Trophoblast cell (in vitro differentiated cells and primary cell): ENCODE results near the gene COL4A4.

Experiments
- DNase-seq, 2 donors: peaks; one replicate each; pipeline ENCODE4 v3.0.0-alpha.2; 2016
- H2AFZ ChIP-seq: 2 replicates; pipeline ENCODE4 v1.6.1; 2013; ENCODE audit warnings: low read length, moderate library complexity, mild to moderate bottlenecking; ENCODE audit not compliant: insufficient read depth, poor library complexity
- H2AK5ac ChIP-seq: 2 replicates; pipeline ENCODE4 v1.6.1; 2013; ENCODE audit warnings: mild to moderate bottlenecking, low read length
- H2BK120ac ChIP-seq: 2 replicates; pipeline ENCODE4 v1.6.1; 2013; ENCODE audit warnings: low read length, mild to moderate bottlenecking, moderate library complexity; ENCODE audit not compliant: insufficient read depth, poor library complexity
- H2BK12ac ChIP-seq: 2 replicates; pipeline ENCODE4 v1.6.1; 2013; ENCODE audit warnings: mild to moderate bottlenecking, low read length, moderate library complexity
- H2BK5ac ChIP-seq: 2 replicates; pipeline ENCODE4 v1.6.1; 2013; ENCODE audit warnings: low read length, low read depth, moderate library complexity, mild to moderate bottlenecking; ENCODE audit not compliant: poor library complexity
- H3K14ac ChIP-seq: 2 replicates; pipeline ENCODE4 v1.6.1; 2013; ENCODE audit warnings: mild to moderate bottlenecking, low read length
- H3K18ac ChIP-seq: 2 replicates; pipeline ENCODE4 v1.6.1; 2013; ENCODE audit warnings: mild to moderate bottlenecking, low read length
- H3K23ac ChIP-seq: 2 replicates; pipeline ENCODE4 v1.6.1; 2013; ENCODE audit warnings: low read length
- H3K27ac ChIP-seq: 2 replicates; pipeline ENCODE4 v1.5.1; 2013; ENCODE audit warnings: low read depth, mild to moderate bottlenecking, inconsistent platforms, low read length, moderate library complexity
- H3K27me3 ChIP-seq: 2 replicates; pipeline ENCODE4 v1.6.1; 2013; ENCODE audit warnings: inconsistent platforms, mild to moderate bottlenecking, low read length, moderate library complexity; ENCODE audit not compliant: insufficient read depth
- H3K36me3 ChIP-seq, 2 experiments: 1 replicate in 1 of 2; 2 replicates in 1 of 2; pipeline ENCODE4 v1.6.1; 2013; ENCODE audit warnings: low read length in 2 of 2, mild to moderate bottlenecking in 2 of 2, moderate library complexity in 1 of 2; ENCODE audit not compliant: insufficient read depth in 2 of 2, control insufficient read depth in 1 of 2
- H3K4ac ChIP-seq: 2 replicates; pipeline ENCODE4 v1.6.1; 2013; ENCODE audit warnings: low read depth, mild to moderate bottlenecking, low read length, moderate library complexity
- H3K4me1 ChIP-seq, 2 experiments: 1 replicate in 1 of 2; 2 replicates in 1 of 2; pipeline ENCODE4 v1.6.1; 2013; ENCODE audit warnings: low read length in 2 of 2, mild to moderate bottlenecking in 2 of 2, moderate library complexity in 1 of 2; ENCODE audit not compliant: insufficient read depth in 2 of 2, control insufficient read depth in 1 of 2
- H3K4me2 ChIP-seq: 2 replicates; pipeline ENCODE4 v1.6.1; 2013; ENCODE audit warnings: inconsistent platforms, mild to moderate bottlenecking, low read length, moderate library complexity
- H3K4me3 ChIP-seq: 2 replicates; pipeline ENCODE4 v1.5.1; 2013; ENCODE audit warnings: mild to moderate bottlenecking, low read depth, low read length, inconsistent platforms
- H3K79me1 ChIP-seq: one replicate; pipeline ENCODE4 v1.6.1; 2013; ENCODE audit warnings: low read length
- H3K79me2 ChIP-seq: 2 replicates; pipeline ENCODE4 v1.6.1; 2013; ENCODE audit warnings: low read length, mild to moderate bottlenecking; ENCODE audit not compliant: control insufficient read depth, insufficient read depth, poor library complexity
- H3K9ac ChIP-seq: 2 replicates; pipeline ENCODE4 v1.6.1; 2013; ENCODE audit warnings: mild to moderate bottlenecking, low read length
- H3K9me3 ChIP-seq: 2 replicates; pipeline ENCODE4 v1.6.1; 2013; ENCODE audit warnings: low read depth, mild to moderate bottlenecking, control low read depth, inconsistent platforms, low read length; ENCODE audit not compliant: insufficient read depth
- H4K12ac ChIP-seq: 2 replicates; pipeline ENCODE4 v1.6.1; 2013; ENCODE audit warnings: low read depth, mild to moderate bottlenecking, low read length, moderate library complexity
- H4K8ac ChIP-seq: 2 replicates; pipeline ENCODE4 v1.6.1; 2013; ENCODE audit warnings: low read depth, mild to moderate bottlenecking, low read length, moderate library complexity
- H4K91ac ChIP-seq: one replicate; pipeline ENCODE4 v1.6.1; 2013; ENCODE audit warnings: low read depth, mild to moderate bottlenecking, low read length, moderate library complexity
- WGBS: extraction: QIAGEN DNeasy Blood & Tissue Kit; methylation state at CpG from one replicate; pipeline ENCODE4 v1.1.7; 2013; ENCODE audit warnings: missing lambda C conversion rate; ENCODE audit not compliant: insufficient read length, insufficient coverage; ENCODE audit errors: extremely low coverage; 5-methylcytosine and 5-hydroxymethylcytosine counted together

The COL4A4 gene

DNA sequence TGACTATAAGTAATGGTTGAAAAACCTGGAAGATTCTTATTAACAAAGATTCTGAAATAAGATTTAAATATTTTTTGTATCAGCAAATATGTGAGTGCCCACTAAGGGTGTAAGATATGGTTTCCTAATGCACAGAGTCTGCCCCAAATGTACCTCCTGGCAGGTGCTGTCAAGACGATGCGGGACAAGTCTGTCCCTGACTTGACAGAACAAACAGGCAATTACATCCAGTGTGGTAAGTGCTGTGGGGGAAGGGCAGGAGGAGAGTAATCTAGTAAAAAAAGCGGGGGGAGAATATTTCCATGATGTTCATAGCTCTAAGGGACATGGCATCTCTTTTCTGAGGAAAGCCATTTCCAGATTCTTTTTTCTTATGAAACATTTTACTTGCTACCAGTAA, 127.5 kb downstream of the COL4A4 start:
- Histone ChIP-seq H3K14ac (no peak overlapping the region), H4K8ac (no peak overlapping the region), H2BK120ac (no peak overlapping the region), H3K79me2 (no peaks in the 10 kb centered on the region), H3K18ac (no peak overlapping the region), H2AK5ac (no peak overlapping the region), H4K91ac (no peak overlapping the region), H3K9me3 (peaks cover 2% of the 10 kb centered on the region), H3K27ac (no peak overlapping the region), H2AFZ (no peak overlapping the region), H3K27me3 (no peaks in the 10 kb centered on the region), H3K23ac (no peak overlapping the region), H2BK12ac (no peak overlapping the region), H3K4me2 (no peak overlapping the region), H3K4me3 (no peak overlapping the region), H4K12ac (no peak overlapping the region), H2BK5ac (no peak overlapping the region), H3K4ac (no peak overlapping the region), H3K4me1 (peaks cover 2 to 3% of the 10 kb centered on the region in 2 experiments), H3K9ac (no peak overlapping the region), H3K36me3 (no peaks in the 10 kb centered on the region), H3K79me1 (no peaks in the 10 kb centered on the region)
- WGBS = no CpG with 5 or more reads among the region's 3 CpGs
- DNase-seq = no peak

DNA sequence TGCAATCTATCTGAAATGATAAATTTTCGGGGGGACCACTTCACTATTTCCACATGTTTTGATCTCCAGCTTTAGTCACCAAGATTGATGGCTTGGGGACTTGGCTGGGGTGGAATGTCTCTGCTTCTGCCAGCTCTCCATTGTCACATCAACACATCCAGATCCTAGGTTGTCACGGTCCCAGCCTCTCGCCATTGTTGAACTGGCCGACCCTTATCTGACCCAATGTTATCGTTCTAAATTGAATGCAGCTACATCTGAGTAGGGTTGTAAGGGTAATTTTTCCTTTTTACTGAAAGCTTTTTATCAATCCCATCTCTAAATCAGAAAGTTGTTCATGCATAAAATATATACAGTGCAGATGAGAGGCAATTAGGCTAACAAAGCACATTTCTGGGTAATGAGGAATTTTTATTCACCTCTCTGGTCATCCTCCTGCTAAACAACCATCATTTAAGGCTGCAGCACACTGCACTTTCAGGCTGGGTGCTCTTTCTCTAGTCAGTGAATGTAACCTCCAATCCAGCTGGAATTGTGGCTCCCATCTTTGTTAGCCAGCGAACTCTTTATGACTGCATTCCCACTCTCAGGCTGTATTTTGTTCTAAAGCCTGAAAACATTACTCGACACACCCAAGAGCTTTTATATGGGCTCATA, 128.2 kb downstream of the COL4A4 start:
- no peaks in the 10 kb centered on the region for H3K36me3 ChIP-seq
- WGBS = no CpG with 5 or more reads among the region's 7 CpGs
- no peak overlapping the region for H3K23ac ChIP-seq

DNA sequence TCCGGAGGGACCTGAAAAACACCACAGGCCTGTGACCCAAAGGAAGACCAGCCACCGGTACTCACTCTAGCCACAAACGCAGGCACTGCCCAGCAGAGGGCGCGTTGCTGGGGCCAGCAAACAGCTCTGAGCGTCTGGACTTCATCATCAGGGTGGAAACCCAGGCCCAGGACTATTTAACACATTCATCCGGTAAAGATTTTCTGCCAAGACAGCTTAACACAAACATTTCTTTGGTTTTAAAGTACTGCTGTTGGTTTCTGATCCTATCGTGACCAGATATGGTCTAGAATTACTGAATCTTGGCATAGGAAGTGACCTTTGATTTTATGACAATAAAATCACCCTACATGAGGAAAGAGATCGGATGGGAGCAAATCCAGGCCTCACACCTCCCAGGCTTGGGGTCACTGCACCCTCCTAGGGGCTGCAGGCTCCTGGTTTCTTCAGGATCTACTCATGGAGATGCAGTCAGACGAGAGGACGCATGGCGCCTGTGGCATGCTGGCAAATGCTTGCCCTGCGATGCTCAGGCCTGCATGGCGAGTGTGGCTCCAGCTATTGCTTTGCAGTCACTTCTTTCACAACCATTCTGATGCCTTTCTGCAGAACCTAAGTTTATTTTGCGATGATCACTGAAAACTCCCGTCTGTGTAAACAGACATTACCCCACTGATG, 130.4 kb downstream of the COL4A4 start:
- H3K79me1 ChIP-seq = no peaks in the 10 kb centered on the region

More for the DNA sequence above, 128.2 kb downstream of the COL4A4 start:
- H4K91ac ChIP-seq = no peak overlapping the region
- H4K12ac ChIP-seq = no peak overlapping the region
- H3K18ac ChIP-seq = no peak overlapping the region
- no peaks in the 10 kb centered on the region for H3K79me1 ChIP-seq
- no peak overlapping the region for H3K4me2 ChIP-seq
- no peaks in the 10 kb centered on the region for H3K79me2 ChIP-seq
- H3K27ac ChIP-seq = no peak overlapping the region
- no peak overlapping the region for H3K9ac ChIP-seq
- no peak for DNase-seq
- no peak overlapping the region for H2AFZ ChIP-seq
- H2BK5ac ChIP-seq = no peak overlapping the region
- no peaks in the 10 kb centered on the region for H3K27me3 ChIP-seq
- peaks cover 2% of the 10 kb centered on the region for H3K9me3 ChIP-seq
- H3K14ac ChIP-seq = no peak overlapping the region
- no peak overlapping the region for H3K4me3 ChIP-seq
- no peak overlapping the region for H2BK12ac ChIP-seq
- no peak overlapping the region for H4K8ac ChIP-seq
- H3K4me1 ChIP-seq = peaks cover 2 to 3% of the 10 kb centered on the region in 2 experiments
- no peak overlapping the region for H2BK120ac ChIP-seq
- no peak overlapping the region for H2AK5ac ChIP-seq
- no peak overlapping the region for H3K4ac ChIP-seq

DNA sequence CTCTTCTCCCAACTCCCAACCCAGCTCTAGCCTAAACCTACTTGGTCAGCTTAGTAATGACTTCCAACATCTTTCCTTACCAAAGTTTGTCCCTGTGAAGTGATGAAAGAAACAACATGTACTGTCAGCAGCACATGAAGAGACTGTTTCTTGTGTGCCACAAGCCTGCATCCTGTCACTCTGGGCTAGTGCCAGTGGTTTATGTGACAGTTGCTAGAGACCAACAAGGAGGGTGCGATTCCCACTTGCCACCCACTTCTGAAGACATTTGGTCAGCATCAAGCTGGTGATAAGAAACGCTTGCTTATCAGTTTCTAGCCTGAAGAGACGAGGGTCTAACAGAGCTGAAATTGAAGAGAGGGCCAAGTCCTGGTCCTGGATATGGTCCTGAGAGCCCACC, 132.6 kb downstream of the COL4A4 start:
- H2AK5ac ChIP-seq = no peak overlapping the region
- H4K8ac ChIP-seq = no peak overlapping the region
- H3K23ac ChIP-seq = no peak overlapping the region
- peaks cover 2 to 3% of the 10 kb centered on the region in 2 experiments for H3K4me1 ChIP-seq
- no peak overlapping the region for H3K27ac ChIP-seq
- no peaks in the 10 kb centered on the region for H3K79me1 ChIP-seq
- no peak overlapping the region for H4K12ac ChIP-seq
- H3K36me3 ChIP-seq = no peaks in the 10 kb centered on the region
- no CpG with 5 or more reads among the region's 3 CpGs for WGBS
- H4K91ac ChIP-seq = no peak overlapping the region
- H2BK5ac ChIP-seq = no peak overlapping the region
- H3K4ac ChIP-seq = no peak overlapping the region
- no peak overlapping the region for H2BK12ac ChIP-seq
- DNase-seq = no peak
- H3K9ac ChIP-seq = no peak overlapping the region
- no peak overlapping the region for H2BK120ac ChIP-seq
- H3K27me3 ChIP-seq = no peaks in the 10 kb centered on the region
- no peak overlapping the region for H3K4me2 ChIP-seq
- no peaks in the 10 kb centered on the region for H3K79me2 ChIP-seq
- no peak overlapping the region for H3K14ac ChIP-seq
- no peak overlapping the region for H3K18ac ChIP-seq
- H3K4me3 ChIP-seq = no peak overlapping the region
- no peak overlapping the region for H2AFZ ChIP-seq
- H3K9me3 ChIP-seq = peaks cover 2% of the 10 kb centered on the region

More for the DNA sequence above, 130.4 kb downstream of the COL4A4 start:
- no peak overlapping the region for H2BK120ac ChIP-seq
- H3K4me1 ChIP-seq = peaks cover 2 to 3% of the 10 kb centered on the region in 2 experiments
- no peak overlapping the region for H2BK12ac ChIP-seq
- no CpG with 5 or more reads among the region's 16 CpGs for WGBS
- H3K4me3 ChIP-seq = no peak overlapping the region
- no peaks in the 10 kb centered on the region for H3K27me3 ChIP-seq
- no peak overlapping the region for H3K23ac ChIP-seq
- H3K79me2 ChIP-seq = no peaks in the 10 kb centered on the region
- no peak overlapping the region for H2BK5ac ChIP-seq
- H3K18ac ChIP-seq = no peak overlapping the region
- H3K4me2 ChIP-seq = no peak overlapping the region
- no peak overlapping the region for H4K8ac ChIP-seq
- no peak overlapping the region for H3K14ac ChIP-seq
- H3K9me3 ChIP-seq = peaks cover 2% of the 10 kb centered on the region
- H2AFZ ChIP-seq = no peak overlapping the region
- H3K4ac ChIP-seq = no peak overlapping the region
- no peak overlapping the region for H3K9ac ChIP-seq
- no peak overlapping the region for H4K12ac ChIP-seq
- no peaks in the 10 kb centered on the region for H3K36me3 ChIP-seq
- DNase-seq = peak; percentile 10 to 61
- H2AK5ac ChIP-seq = no peak overlapping the region
- H4K91ac ChIP-seq = no peak overlapping the region
- no peak overlapping the region for H3K27ac ChIP-seq
